SU-DHL-6 (cell line): ENCODE data around the gene PLCD1.

Experiments
- H2AFZ ChIP-seq: fragments of 200-600 bp; sonication (generic); 2 replicates; pipeline ENCODE4 v1.6.1; 2014; ENCODE audit warnings: low read depth, mild to moderate bottlenecking, moderate library complexity, mixed read lengths, antibody characterized with exemption, low read length; ENCODE audit not compliant: severe bottlenecking
- H3F3A ChIP-seq: fragments of 200-600 bp; shearing (Covaris generic); 2 replicates; pipeline ENCODE4 v1.6.0; 2016; ENCODE audit warnings: antibody characterized with exemption, mild to moderate bottlenecking; ENCODE audit not compliant: insufficient read depth
- H3K27ac ChIP-seq: fragments of 200-600 bp; sonication (generic); 2 replicates; pipeline ENCODE4 v1.5.1; 2016; ENCODE audit warnings: low read depth, mild to moderate bottlenecking, low read length, moderate library complexity, mixed read lengths
- H3K27me3 ChIP-seq: fragments of 200-600 bp; sonication (generic), shearing (Covaris generic); 2 replicates; pipeline ENCODE4 v1.6.0; 2014; ENCODE audit warnings: mild to moderate bottlenecking, low read length
- H3K36me3 ChIP-seq: fragments of 200-600 bp; sonication (generic); 2 replicates; pipeline ENCODE4 v1.6.1; 2014; ENCODE audit warnings: mild to moderate bottlenecking, low read length, mixed read lengths
- H3K4me2 ChIP-seq: fragments of 300-600, 200-600 bp; shearing (Covaris generic), sonication (generic); 2 replicates; pipeline ENCODE4 v1.6.0; 2014; ENCODE audit warnings: low read length, low read depth, mild to moderate bottlenecking; ENCODE audit not compliant: poor library complexity, severe bottlenecking
- H3K4me3 ChIP-seq: fragments of 200-600 bp; sonication (generic); 2 replicates; pipeline ENCODE4 v1.5.1; 2014; ENCODE audit warnings: antibody characterized with exemption, low read length, mild to moderate bottlenecking, mixed read lengths; ENCODE audit not compliant: insufficient read depth, poor library complexity, severe bottlenecking
- H3K79me2 ChIP-seq: fragments of 200-600 bp; sonication (generic); 2 replicates; pipeline ENCODE4 v1.6.1; 2014; ENCODE audit warnings: mild to moderate bottlenecking, low read length, moderate library complexity; ENCODE audit not compliant: insufficient read depth
- H3K9ac ChIP-seq: fragments of 200-600 bp; sonication (generic); 2 replicates; pipeline ENCODE4 v1.7.0; 2014; ENCODE audit warnings: mild to moderate bottlenecking, low read length
- H3K9me2 ChIP-seq: fragments of 200-600 bp; sonication (generic); replicated peaks from 2 replicates; pipeline ENCODE4 v1.6.1; 2014; ENCODE audit warnings: low read length; ENCODE audit not compliant: insufficient read depth
- H3K9me3 ChIP-seq: fragments of 200-600 bp; sonication (generic); 2 replicates; pipeline ENCODE4 v1.6.1; 2014; ENCODE audit warnings: low read length, mixed read lengths; ENCODE audit not compliant: insufficient read depth
- H4K20me1 ChIP-seq: fragments of 200-600 bp; sonication (generic); 2 replicates; pipeline ENCODE4 v1.6.1; 2014; ENCODE audit warnings: low read depth, mild to moderate bottlenecking, antibody characterized with exemption, low read length, moderate library complexity, mixed read lengths
- EZH2phosphoT487 ChIP-seq: fragments of 200-600 bp; sonication (generic), shearing (Covaris generic); conservative IDR thresholded peaks from 2 replicates; pipeline ENCODE4 v1.6.1; 2018; ENCODE audit warnings: mild to moderate bottlenecking, antibody characterized with exemption, low read length, moderate library complexity, mixed read lengths
- TF ChIP-seq, protein P1 (sequence below): fragments of 200-600 bp; sonication (generic); IDR thresholded peaks from one replicate; pipeline ENCODE4 v1.5.1; 2017; ENCODE audit warnings: antibody characterized with exemption, mild to moderate bottlenecking, low read length, moderate library complexity; ENCODE audit not compliant: insufficient read depth, poor library complexity, severe bottlenecking

Gene PLCD1

DNA sequence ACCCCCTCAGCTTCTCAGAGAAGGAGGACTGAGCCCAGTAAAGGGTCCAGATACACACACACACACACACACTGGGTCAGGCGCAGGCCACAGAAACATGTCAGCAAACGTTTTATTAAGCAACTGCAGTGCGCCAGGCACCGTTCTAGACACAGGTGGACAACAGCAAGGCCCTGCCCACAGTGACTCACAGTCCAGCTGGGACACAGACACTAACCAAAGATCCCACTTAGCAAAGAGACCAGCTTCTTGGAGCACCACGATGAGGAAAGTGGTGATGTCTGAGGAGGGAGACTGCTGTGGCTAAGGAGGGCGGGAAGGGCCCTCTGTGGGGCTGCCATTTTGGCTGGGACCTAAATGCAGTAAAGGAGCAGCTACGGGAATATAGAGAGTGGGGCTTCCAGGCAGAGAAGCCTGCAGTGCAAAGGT lies 41.7 kb downstream of the PLCD1 start:
- Histone ChIP-seq H3K27ac (no peak overlapping the region), H3K4me2 (no peak overlapping the region), H3F3A (no peaks in the 10 kb centered on the region), H3K9me3 (no peaks in the 10 kb centered on the region), H3K4me3 (no peak overlapping the region), H3K27me3 (no peaks in the 10 kb centered on the region), H3K9ac (no peak overlapping the region), H3K9me2 (no peaks in the 10 kb centered on the region), H4K20me1 (no peaks in the 10 kb centered on the region), H3K36me3 (no peaks in the 10 kb centered on the region), H3K79me2 (no peaks in the 10 kb centered on the region), H2AFZ (no peak overlapping the region)
- TF ChIP-seq, protein P1, sequence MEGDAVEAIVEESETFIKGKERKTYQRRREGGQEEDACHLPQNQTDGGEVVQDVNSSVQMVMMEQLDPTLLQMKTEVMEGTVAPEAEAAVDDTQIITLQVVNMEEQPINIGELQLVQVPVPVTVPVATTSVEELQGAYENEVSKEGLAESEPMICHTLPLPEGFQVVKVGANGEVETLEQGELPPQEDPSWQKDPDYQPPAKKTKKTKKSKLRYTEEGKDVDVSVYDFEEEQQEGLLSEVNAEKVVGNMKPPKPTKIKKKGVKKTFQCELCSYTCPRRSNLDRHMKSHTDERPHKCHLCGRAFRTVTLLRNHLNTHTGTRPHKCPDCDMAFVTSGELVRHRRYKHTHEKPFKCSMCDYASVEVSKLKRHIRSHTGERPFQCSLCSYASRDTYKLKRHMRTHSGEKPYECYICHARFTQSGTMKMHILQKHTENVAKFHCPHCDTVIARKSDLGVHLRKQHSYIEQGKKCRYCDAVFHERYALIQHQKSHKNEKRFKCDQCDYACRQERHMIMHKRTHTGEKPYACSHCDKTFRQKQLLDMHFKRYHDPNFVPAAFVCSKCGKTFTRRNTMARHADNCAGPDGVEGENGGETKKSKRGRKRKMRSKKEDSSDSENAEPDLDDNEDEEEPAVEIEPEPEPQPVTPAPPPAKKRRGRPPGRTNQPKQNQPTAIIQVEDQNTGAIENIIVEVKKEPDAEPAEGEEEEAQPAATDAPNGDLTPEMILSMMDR, result no peak
- TF ChIP-seq EZH2phosphoT487, result no peak

DNA sequence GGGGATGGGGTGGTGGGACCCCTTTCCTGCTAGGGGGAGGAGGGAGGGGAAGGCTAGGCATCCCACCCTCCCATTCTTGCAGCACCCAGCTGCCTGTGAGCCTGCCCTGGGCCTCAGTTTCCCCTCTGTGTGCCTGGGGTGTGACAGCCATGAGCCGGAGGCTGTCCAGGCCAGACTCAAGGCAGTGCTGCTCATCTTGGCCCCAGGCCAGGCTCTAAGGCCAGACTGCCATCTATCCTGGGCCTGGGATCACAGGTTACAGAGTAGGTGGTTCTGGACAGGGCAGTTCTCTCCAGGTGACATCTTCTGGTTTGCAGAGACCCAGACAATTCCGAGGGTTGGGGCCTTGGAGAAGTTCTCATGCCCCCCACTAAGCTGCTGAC lies 42.1 kb downstream of the PLCD1 start:
- H3K79me2 ChIP-seq, result no peaks in the 10 kb centered on the region
- no peak overlapping the region for H3K27ac ChIP-seq
- no peak overlapping the region for H3K9ac ChIP-seq
- no peak overlapping the region for H3K4me3 ChIP-seq
- H3K36me3 ChIP-seq, result no peaks in the 10 kb centered on the region
- H3F3A ChIP-seq, result no peaks in the 10 kb centered on the region
- H3K4me2 ChIP-seq, result no peak overlapping the region
- H3K9me2 ChIP-seq, result no peaks in the 10 kb centered on the region
- no peaks in the 10 kb centered on the region for H3K27me3 ChIP-seq
- no peak overlapping the region for H2AFZ ChIP-seq
- H4K20me1 ChIP-seq, result no peaks in the 10 kb centered on the region
- TF ChIP-seq, protein P1, result no peak
- no peaks in the 10 kb centered on the region for H3K9me3 ChIP-seq

DNA sequence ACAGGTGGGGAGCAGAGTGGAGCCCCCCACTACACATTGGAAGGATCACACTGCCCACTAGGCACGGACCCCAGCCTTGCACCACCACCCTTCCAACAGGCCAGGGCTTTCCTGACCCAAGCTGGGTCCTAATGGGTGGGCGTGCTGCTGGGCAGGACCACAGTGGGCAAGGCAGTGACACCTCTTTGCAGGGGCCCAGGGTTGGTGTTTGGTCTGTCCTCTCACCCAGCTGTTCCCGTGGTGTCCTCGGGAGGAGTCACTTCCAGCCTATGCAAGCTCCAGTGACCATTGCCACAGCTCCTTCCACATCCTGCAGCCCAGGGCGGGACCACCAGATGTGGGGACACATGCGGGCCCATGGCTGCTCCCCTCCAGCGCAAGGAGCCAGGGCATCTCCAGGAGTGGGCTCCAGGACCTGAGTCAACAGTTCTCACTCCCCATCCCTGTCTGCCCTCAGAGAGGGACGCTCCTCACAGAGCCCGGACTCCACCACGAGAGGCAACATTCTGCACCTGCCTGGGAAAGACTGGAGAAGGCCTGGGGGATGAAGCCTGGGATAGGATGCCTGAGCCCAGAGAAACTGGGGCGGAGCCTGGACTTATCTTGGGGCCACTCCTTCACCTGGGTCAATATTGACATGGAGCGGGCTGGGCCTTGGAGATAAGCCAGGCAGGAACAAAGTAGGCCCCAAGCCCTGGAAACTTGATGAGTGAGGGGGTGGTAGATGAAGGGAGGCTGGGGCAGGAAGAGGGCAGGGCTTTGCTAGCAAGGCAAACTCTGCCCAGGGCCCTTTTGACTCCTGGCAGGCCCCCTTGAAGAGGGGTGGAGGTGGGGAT lies 42.7 kb downstream of the PLCD1 start:
- Histone ChIP-seq H3K9me2 (no peaks in the 10 kb centered on the region), H3K27me3 (no peaks in the 10 kb centered on the region), H3K4me2 (no peak overlapping the region), H3K4me3 (no peak overlapping the region), H3F3A (no peaks in the 10 kb centered on the region), H4K20me1 (no peaks in the 10 kb centered on the region), H3K79me2 (no peaks in the 10 kb centered on the region), H3K27ac (no peak overlapping the region), H3K36me3 (no peaks in the 10 kb centered on the region), H3K9ac (no peak overlapping the region), H2AFZ (no peak overlapping the region), H3K9me3 (no peaks in the 10 kb centered on the region)
- TF ChIP-seq, protein P1, result no peak
- no peak for TF ChIP-seq EZH2phosphoT487
